VCaP (cell line): ENCODE data around the gene FBP1.
A peak's percentile ranks its signal among the peaks of the same experiment; 100 is the strongest.
"Not testable (repeated sequence)": the region's sequence is repeated elsewhere in the genome, so short reads cannot be mapped to it uniquely, and the experiment has no call there.

Experiments
- H3K27ac ChIP-seq: fragments of 450-650 bp; 2 replicates; pipeline ENCODE4 v1.5.1; 2017
- CTCF ChIP-seq: fragments of 450-650 bp; conservative IDR thresholded peaks from 2 replicates; pipeline ENCODE4 v1.5.1; 2017; ENCODE audit warnings: mild to moderate bottlenecking, moderate library complexity

FBP1 gene

GRCh38 chr9:94577036-94577435 is 62.3 kb downstream of the FBP1 start:
- no peak for TF ChIP-seq CTCF
- H3K27ac ChIP-seq = peak overlapping the region; percentile 78

DNA sequence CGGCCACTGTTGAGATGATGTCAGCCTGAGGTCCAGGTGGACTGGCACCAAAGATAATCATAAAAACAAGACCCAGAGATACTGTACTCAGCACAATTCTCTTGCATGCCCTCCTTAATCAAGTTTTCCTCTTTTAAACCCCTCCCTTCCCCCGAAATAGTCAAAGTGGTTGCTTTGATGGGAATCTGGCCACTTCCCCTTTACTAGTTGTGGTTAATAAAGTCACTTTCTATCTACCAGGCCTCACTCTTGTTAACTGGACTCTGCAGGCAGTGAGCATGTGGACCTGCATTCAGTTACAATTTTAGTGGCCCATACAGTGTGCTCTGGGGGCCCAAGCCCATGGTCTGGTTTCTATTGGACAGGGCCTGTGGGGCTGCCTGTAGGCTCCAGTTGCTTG is 63.2 kb downstream of the FBP1 start:
- no peak for TF ChIP-seq CTCF
- H3K27ac ChIP-seq = peak overlapping the region; percentile 78

GRCh38 chr9:94568972-94569712 is 70.2 kb downstream of the FBP1 start:
- no peak for TF ChIP-seq CTCF
- no peak overlapping the region for H3K27ac ChIP-seq

DNA sequence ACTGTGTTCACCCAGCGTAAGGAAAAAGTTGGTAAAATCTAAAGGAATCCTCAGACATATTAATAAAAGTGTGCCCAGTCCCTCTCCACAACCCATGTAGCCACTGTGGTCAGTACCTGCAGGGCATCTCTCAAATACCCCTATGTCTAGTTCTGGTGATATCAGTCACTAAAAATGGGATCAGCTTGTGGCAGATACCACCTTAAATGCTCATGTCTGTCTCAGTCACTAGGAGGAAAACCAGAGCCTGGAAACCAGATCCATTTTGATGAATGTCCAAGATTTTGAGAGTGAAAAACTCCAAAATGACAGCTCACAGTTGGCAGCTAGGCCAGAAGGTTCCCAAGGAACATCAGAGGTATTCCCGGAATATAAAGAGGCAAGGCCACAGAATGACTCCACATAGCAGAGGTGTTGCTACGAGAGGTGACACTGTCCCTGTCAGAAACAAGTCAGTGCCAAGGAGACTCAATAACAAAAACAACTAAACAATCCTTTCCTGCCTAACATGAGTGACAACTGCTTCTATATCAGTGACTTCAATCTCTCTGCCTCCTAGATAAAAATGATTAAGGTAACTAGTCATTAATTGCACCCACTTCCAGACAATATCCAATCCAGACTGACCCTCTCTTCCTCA is 70.9 kb downstream of the FBP1 start:
- no peak for TF ChIP-seq CTCF
- H3K27ac ChIP-seq = no peak overlapping the region

DNA sequence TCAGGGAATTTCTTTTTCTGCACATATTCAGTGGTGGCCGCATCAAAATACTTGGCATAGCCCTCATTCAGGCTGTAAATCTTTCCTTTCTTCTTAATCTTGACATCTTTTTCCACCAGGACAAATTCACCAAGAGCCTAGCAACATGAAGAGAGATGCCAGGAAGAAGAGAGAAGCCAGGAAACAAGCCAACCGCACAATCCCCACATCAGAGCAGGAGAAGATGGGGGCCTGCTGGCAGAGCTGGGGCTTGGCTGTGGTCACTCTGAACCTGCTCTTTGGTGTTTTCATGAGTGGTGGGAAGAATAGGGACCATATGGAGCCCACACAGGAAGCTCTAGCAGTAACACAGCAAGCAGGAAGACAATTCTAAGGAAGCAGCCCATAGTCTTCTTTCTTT is 72.0 kb downstream of the FBP1 start:
- no peak for TF ChIP-seq CTCF
- H3K27ac ChIP-seq = no peak overlapping the region

DNA sequence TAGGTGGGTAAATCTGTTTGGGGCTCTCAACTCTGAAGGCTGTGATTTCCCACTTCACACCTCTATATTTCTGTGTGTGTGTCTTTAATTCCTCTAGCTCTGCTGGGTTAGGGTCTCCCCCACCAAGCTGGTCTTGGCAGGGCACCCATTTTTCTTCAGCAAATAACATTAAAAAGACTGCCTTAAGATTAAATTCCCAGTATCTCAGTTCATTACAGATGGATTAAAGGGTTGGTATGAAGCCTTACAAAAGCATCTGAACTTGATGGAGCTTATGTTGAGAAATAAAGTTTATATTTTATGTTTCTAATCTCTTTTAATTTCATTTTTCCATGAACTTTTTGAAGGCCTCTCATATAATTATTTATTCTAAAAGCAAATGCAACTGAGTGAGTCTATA is 72.8 kb downstream of the FBP1 start:
- no peak for TF ChIP-seq CTCF
- no peak overlapping the region for H3K27ac ChIP-seq

DNA sequence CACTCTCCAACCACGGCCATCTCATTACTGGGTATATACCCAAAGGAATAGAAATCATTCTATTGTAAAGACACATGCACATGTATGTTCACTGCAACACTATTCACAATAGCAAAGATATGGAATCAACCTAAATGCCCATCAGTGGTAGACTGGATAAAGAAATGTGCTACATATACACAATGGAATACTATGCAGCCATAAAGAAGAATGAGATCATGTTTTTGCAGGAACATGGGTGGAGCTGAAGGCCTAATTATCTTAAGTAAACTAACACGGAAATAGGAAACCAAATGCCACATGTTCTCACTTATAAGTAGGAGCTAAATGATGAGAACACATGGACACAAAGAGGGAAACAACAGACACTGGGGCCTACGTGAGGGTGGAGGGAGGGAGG is 75.0 kb downstream of the FBP1 start:
- H3K27ac ChIP-seq = not testable (repeated sequence)

- TF ChIP-seq CTCF = no peak
- H3K27ac ChIP-seq = no peak overlapping the region
Measured at GRCh38 chr9:94563548-94563947, 75.8 kb downstream of the FBP1 start.
